HG02852 (cell line): ENCODE results near the gene PSMG4.

Experiments used
- ATAC-seq: cut with Tn5 transposase; IDR thresholded peaks from one replicate; pipeline ENCODE4 v1.9.1; 2021; ENCODE audit warnings: mild to moderate bottlenecking, moderate library complexity; ENCODE audit not compliant: unreplicated experiment

PSMG4 gene

GRCh38 chr6:3287976-3288707 is 29.4 kb downstream of the PSMG4 start:
- ATAC-seq = no peak

GRCh38 chr6:3288711-3289663 is 30.2 kb downstream of the PSMG4 start:
- no peak for ATAC-seq

GRCh38 chr6:3289664-3290055 is 30.9 kb downstream of the PSMG4 start:
- ATAC-seq = no peak

- ATAC-seq = no peak
These were observed 31.6 kb downstream of the PSMG4 start for GRCh38 chr6:3290149-3290930.

GRCh38 chr6:3290931-3291211 is 32.1 kb downstream of the PSMG4 start:
- no peak for ATAC-seq

- ATAC-seq = no peak
These were observed 32.6 kb downstream of the PSMG4 start for GRCh38 chr6:3291346-3291745.

- ATAC-seq = no peak
These were observed 33.2 kb downstream of the PSMG4 start for GRCh38 chr6:3291987-3292386.

- ATAC-seq = no peak
These were observed 33.9 kb downstream of the PSMG4 start for GRCh38 chr6:3292431-3293197.

GRCh38 chr6:3293271-3294155 is 34.8 kb downstream of the PSMG4 start:
- ATAC-seq = no peak

- no peak for ATAC-seq
These were observed 35.6 kb downstream of the PSMG4 start for GRCh38 chr6:3294396-3294795.

GRCh38 chr6:3294921-3295871 is 36.4 kb downstream of the PSMG4 start:
- no peak for ATAC-seq

- no peak for ATAC-seq
These were observed 37.3 kb downstream of the PSMG4 start for GRCh38 chr6:3296078-3296477.

GRCh38 chr6:3296537-3296936 is 37.8 kb downstream of the PSMG4 start:
- no peak for ATAC-seq

- ATAC-seq = no peak
These were observed 38.3 kb downstream of the PSMG4 start for GRCh38 chr6:3297006-3297405.

GRCh38 chr6:3297909-3298308 is 39.2 kb downstream of the PSMG4 start:
- no peak for ATAC-seq

- no peak for ATAC-seq
These were observed 40.5 kb downstream of the PSMG4 start for GRCh38 chr6:3299221-3299620.

GRCh38 chr6:3301506-3301905 is 42.8 kb downstream of the PSMG4 start:
- no peak for ATAC-seq

- no peak for ATAC-seq
These were observed 45.2 kb downstream of the PSMG4 start for GRCh38 chr6:3303795-3304411.
